ENCODE measurements around the gene TRABD2B.

Gene TRABD2B

GRCh38 chr1:47769983-47770382 lies 227.2 kb downstream of the TRABD2B start:
- no peak for TF ChIP-seq RAD21 (IDR thresholded peaks at IDR 0.05; ENCODE audit: low read depth)

DNA sequence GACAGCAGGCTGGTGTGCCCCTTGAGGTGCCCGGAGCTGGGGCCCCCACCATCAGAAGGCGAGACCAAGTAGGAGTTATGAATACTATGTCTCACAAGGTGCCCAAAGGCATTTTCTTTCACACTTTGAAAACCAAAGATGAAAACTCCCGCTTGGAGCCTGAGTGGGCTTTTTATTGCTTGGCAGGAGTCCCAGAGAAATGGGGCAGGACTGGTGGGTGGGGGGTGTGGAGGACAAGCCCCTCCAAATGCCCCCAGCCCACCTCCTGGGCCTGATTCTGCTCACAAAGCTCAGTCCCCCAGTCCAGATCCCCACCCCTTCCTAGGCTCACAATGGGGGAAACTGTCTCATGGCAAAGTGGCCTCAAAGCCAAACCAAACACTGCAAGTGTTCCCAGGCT lies 227.9 kb downstream of the TRABD2B start:
- TF ChIP-seq NFIC (IDR thresholded peaks at IDR 0.05) (no peak), CREB1 (IDR thresholded peaks at IDR 0.05; ENCODE audit: low read depth) (no peak), EP300 (IDR thresholded peaks at IDR 0.05; ENCODE audit: borderline replicate concordance) (no peak)

GRCh38 chr1:47767741-47768100 lies 229.5 kb downstream of the TRABD2B start:
- TF ChIP-seq EP300 (IDR thresholded peaks at IDR 0.05; ENCODE audit: borderline replicate concordance), result no peak
- TF ChIP-seq ZBTB7A (IDR thresholded peaks at IDR 0.05; ENCODE audit: low read depth), result no peak
- no peak for TF ChIP-seq MAX (IDR thresholded peaks at IDR 0.05)
- TF ChIP-seq FOXM1 (IDR thresholded peaks at IDR 0.05; ENCODE audit: borderline replicate concordance, low read depth), result no peak
- no peak for TF ChIP-seq TAF1 (IDR thresholded peaks at IDR 0.05; ENCODE audit: low read depth)
- no peak for TF ChIP-seq USF1 (IDR thresholded peaks at IDR 0.05)
- no peak for TF ChIP-seq CEBPB (IDR thresholded peaks at IDR 0.05)
- no peak for TF ChIP-seq RAD21 (IDR thresholded peaks at IDR 0.05; ENCODE audit: low read depth)
- no peak for TF ChIP-seq TEAD4 (IDR thresholded peaks at IDR 0.05)
- TF ChIP-seq CREB1 (IDR thresholded peaks at IDR 0.05; ENCODE audit: low read depth), result no peak
- TF ChIP-seq NFIC (IDR thresholded peaks at IDR 0.05), result no peak
- TF ChIP-seq TCF12 (IDR thresholded peaks at IDR 0.05; ENCODE audit: low read depth), result no peak

- TF ChIP-seq CREB1 (IDR thresholded peaks at IDR 0.05; ENCODE audit: low read depth) (no peak), EGR1 (IDR thresholded peaks at IDR 0.05) (no peak), TAF1 (IDR thresholded peaks at IDR 0.05; ENCODE audit: low read depth) (no peak), NFIC (IDR thresholded peaks at IDR 0.05) (no peak), TEAD4 (IDR thresholded peaks at IDR 0.05) (no peak), RAD21 (IDR thresholded peaks at IDR 0.05; ENCODE audit: low read depth) (no peak)
Observed at GRCh38 chr1:47766832-47767740, 230.1 kb downstream of the TRABD2B start.

- TF ChIP-seq ZBTB7A (IDR thresholded peaks at IDR 0.05; ENCODE audit: low read depth) (no peak), YY1 (IDR thresholded peaks at IDR 0.05; ENCODE audit: low read depth) (no peak), EP300 (IDR thresholded peaks at IDR 0.05; ENCODE audit: borderline replicate concordance) (no peak), FOXM1 (IDR thresholded peaks at IDR 0.05; ENCODE audit: borderline replicate concordance, low read depth) (no peak), MAX (IDR thresholded peaks at IDR 0.05) (no peak), NFIC (IDR thresholded peaks at IDR 0.05) (no peak), CEBPB (IDR thresholded peaks at IDR 0.05) (no peak), TEAD4 (IDR thresholded peaks at IDR 0.05) (no peak), TCF12 (IDR thresholded peaks at IDR 0.05; ENCODE audit: low read depth) (no peak), EGR1 (IDR thresholded peaks at IDR 0.05) (no peak), RAD21 (IDR thresholded peaks at IDR 0.05; ENCODE audit: low read depth) (no peak), USF1 (IDR thresholded peaks at IDR 0.05) (no peak), CREB1 (IDR thresholded peaks at IDR 0.05; ENCODE audit: low read depth) (no peak), TAF1 (IDR thresholded peaks at IDR 0.05; ENCODE audit: low read depth) (no peak)
- TF ChIP-seq, protein P1, sequence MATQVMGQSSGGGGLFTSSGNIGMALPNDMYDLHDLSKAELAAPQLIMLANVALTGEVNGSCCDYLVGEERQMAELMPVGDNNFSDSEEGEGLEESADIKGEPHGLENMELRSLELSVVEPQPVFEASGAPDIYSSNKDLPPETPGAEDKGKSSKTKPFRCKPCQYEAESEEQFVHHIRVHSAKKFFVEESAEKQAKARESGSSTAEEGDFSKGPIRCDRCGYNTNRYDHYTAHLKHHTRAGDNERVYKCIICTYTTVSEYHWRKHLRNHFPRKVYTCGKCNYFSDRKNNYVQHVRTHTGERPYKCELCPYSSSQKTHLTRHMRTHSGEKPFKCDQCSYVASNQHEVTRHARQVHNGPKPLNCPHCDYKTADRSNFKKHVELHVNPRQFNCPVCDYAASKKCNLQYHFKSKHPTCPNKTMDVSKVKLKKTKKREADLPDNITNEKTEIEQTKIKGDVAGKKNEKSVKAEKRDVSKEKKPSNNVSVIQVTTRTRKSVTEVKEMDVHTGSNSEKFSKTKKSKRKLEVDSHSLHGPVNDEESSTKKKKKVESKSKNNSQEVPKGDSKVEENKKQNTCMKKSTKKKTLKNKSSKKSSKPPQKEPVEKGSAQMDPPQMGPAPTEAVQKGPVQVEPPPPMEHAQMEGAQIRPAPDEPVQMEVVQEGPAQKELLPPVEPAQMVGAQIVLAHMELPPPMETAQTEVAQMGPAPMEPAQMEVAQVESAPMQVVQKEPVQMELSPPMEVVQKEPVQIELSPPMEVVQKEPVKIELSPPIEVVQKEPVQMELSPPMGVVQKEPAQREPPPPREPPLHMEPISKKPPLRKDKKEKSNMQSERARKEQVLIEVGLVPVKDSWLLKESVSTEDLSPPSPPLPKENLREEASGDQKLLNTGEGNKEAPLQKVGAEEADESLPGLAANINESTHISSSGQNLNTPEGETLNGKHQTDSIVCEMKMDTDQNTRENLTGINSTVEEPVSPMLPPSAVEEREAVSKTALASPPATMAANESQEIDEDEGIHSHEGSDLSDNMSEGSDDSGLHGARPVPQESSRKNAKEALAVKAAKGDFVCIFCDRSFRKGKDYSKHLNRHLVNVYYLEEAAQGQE (IDR thresholded peaks at IDR 0.05; ENCODE audit: low read depth), result no peak
Observed at GRCh38 chr1:47765742-47766485, 231.3 kb downstream of the TRABD2B start.

- TF ChIP-seq EGR1 (IDR thresholded peaks at IDR 0.05) (no peak), EP300 (IDR thresholded peaks at IDR 0.05; ENCODE audit: borderline replicate concordance) (no peak), FOXM1 (IDR thresholded peaks at IDR 0.05; ENCODE audit: borderline replicate concordance, low read depth) (no peak), MAX (IDR thresholded peaks at IDR 0.05) (no peak)
Observed at GRCh38 chr1:47765236-47765635, 231.9 kb downstream of the TRABD2B start.

GRCh38 chr1:47764461-47765046 lies 232.6 kb downstream of the TRABD2B start:
- no peak for TF ChIP-seq USF1 (IDR thresholded peaks at IDR 0.05)
- TF ChIP-seq TAF1 (IDR thresholded peaks at IDR 0.05; ENCODE audit: low read depth), result no peak
- TF ChIP-seq CREB1 (IDR thresholded peaks at IDR 0.05; ENCODE audit: low read depth), result no peak
- TF ChIP-seq EGR1 (IDR thresholded peaks at IDR 0.05), result no peak
- no peak for TF ChIP-seq TCF12 (IDR thresholded peaks at IDR 0.05; ENCODE audit: low read depth)
- TF ChIP-seq, protein P1 (IDR thresholded peaks at IDR 0.05; ENCODE audit: low read depth), result no peak
- no peak for TF ChIP-seq ZBTB7A (IDR thresholded peaks at IDR 0.05; ENCODE audit: low read depth)
- TF ChIP-seq CEBPB (IDR thresholded peaks at IDR 0.05), result no peak
- TF ChIP-seq RAD21 (IDR thresholded peaks at IDR 0.05; ENCODE audit: low read depth), result no peak
- no peak for TF ChIP-seq NFIC (IDR thresholded peaks at IDR 0.05)
- no peak for TF ChIP-seq EP300 (IDR thresholded peaks at IDR 0.05; ENCODE audit: borderline replicate concordance)
- TF ChIP-seq FOXM1 (IDR thresholded peaks at IDR 0.05; ENCODE audit: borderline replicate concordance, low read depth), result no peak
- no peak for TF ChIP-seq MAX (IDR thresholded peaks at IDR 0.05)
- TF ChIP-seq YY1 (IDR thresholded peaks at IDR 0.05; ENCODE audit: low read depth), result no peak
- no peak for TF ChIP-seq TEAD4 (IDR thresholded peaks at IDR 0.05)
